ENCODE data around the gene C19orf12.

Gene C19orf12

GRCh38 chr19:29714953-29715700 lies at the start of gene C19orf12:
TSS of gene C19orf12 (minus strand) at chr19:29715261. CDS start at chr19:29708413, 6,848 bp downstream.
- no peak for DNase-seq

- DNase-seq: no peak
Measured at GRCh38 chr19:29764361-29764760, 49.3 kb upstream of the C19orf12 start.

- DNase-seq: no peak
Measured at GRCh38 chr19:29763196-29763595, 48.1 kb upstream of the C19orf12 start.

GRCh38 chr19:29761575-29762232 lies 46.6 kb upstream of the C19orf12 start:
- DNase-seq: no peak

- DNase-seq: no peak
Measured at GRCh38 chr19:29760752-29761502, 45.9 kb upstream of the C19orf12 start.

- no peak for DNase-seq
Measured at GRCh38 chr19:29759359-29759758, 44.3 kb upstream of the C19orf12 start.

GRCh38 chr19:29758863-29759262 lies 43.8 kb upstream of the C19orf12 start:
- DNase-seq: no peak

GRCh38 chr19:29757551-29757950 lies 42.5 kb upstream of the C19orf12 start:
- no peak for DNase-seq

GRCh38 chr19:29753934-29754305 lies 38.9 kb upstream of the C19orf12 start:
- no peak for DNase-seq

- DNase-seq: no peak
Measured at GRCh38 chr19:29753190-29753933, 38.3 kb upstream of the C19orf12 start.

GRCh38 chr19:29752450-29753025 lies 37.5 kb upstream of the C19orf12 start:
- DNase-seq: no peak

- DNase-seq: no peak
Measured at GRCh38 chr19:29751932-29752331, 36.9 kb upstream of the C19orf12 start.

GRCh38 chr19:29750001-29750400 lies 34.9 kb upstream of the C19orf12 start:
- no peak for DNase-seq

GRCh38 chr19:29748996-29749849 lies 34.2 kb upstream of the C19orf12 start:
- no peak for DNase-seq

GRCh38 chr19:29745253-29745652 lies 30.2 kb upstream of the C19orf12 start:
- no peak for DNase-seq

GRCh38 chr19:29743681-29744080 lies 28.6 kb upstream of the C19orf12 start:
- DNase-seq: no peak

GRCh38 chr19:29741776-29742175 lies 26.7 kb upstream of the C19orf12 start:
- DNase-seq: no peak

GRCh38 chr19:29741226-29741625 lies 26.2 kb upstream of the C19orf12 start:
- DNase-seq: no peak

GRCh38 chr19:29737461-29738000 lies 22.5 kb upstream of the C19orf12 start:
- DNase-seq: no peak

- no peak for DNase-seq
Measured at GRCh38 chr19:29735829-29736228, 20.8 kb upstream of the C19orf12 start.

- no peak for DNase-seq
Measured at GRCh38 chr19:29731331-29731850, 16.3 kb upstream of the C19orf12 start.
